MCF 10A (cell line): ENCODE measurements around the gene VEGFA. TPM values are rescaled to one million over a fixed set of nuclear protein-coding genes. Genes with fewer than 3 reads are reported as not detected.

Experiments
- BruUV-seq: library from RNA; stranded (reverse); fragments of 400-500 nt; replicated peaks from 2 replicates; lab custom pipeline; 2021; lab: Mats Ljungman, UMichigan
- CTCF ChIA-PET: fragments of 300-600 bp; sonication (Branson Sonifier 250); formaldehyde crosslinking; extraction: SDS; loops from one replicate; lab custom pipeline; 2021; ENCODE audit warnings: antibody characterized with exemption, inconsistent platforms; lab: Yijun Ruan, JAX
- POLR2A ChIA-PET: fragments of 300-600, 350-650 bp; sonication (Branson Sonifier 250); formaldehyde crosslinking; extraction: SDS; loops from one replicate; lab custom pipeline; 2020; ENCODE audit warnings: antibody characterized with exemption, inconsistent platforms; lab: Yijun Ruan, JAX
- DNase-seq: peaks from one replicate; pipeline ENCODE4 v3.0.0-alpha.2; 2018; ENCODE audit not compliant: unreplicated experiment
- H3K27ac Mint-ChIP-seq: one replicate; pipeline ENCODE4 v1.8.0; 2022; ENCODE audit warnings: mild to moderate bottlenecking, low read depth, mixed read lengths; ENCODE audit not compliant: unreplicated experiment
- H3K27me3 Mint-ChIP-seq: one replicate; pipeline ENCODE4 v1.8.0; 2022; ENCODE audit warnings: mixed read lengths; ENCODE audit not compliant: insufficient read depth, unreplicated experiment
- H3K36me3 Mint-ChIP-seq: one replicate; pipeline ENCODE4 v1.8.0; 2022; ENCODE audit warnings: mild to moderate bottlenecking, moderate library complexity, mixed read lengths; ENCODE audit not compliant: insufficient read depth, unreplicated experiment
- H3K4me1 Mint-ChIP-seq: one replicate; pipeline ENCODE4 v1.8.0; 2022; ENCODE audit warnings: mixed read lengths; ENCODE audit not compliant: insufficient read depth, unreplicated experiment
- H3K4me3 Mint-ChIP-seq: one replicate; pipeline ENCODE4 v1.8.0; 2022; ENCODE audit warnings: mild to moderate bottlenecking, moderate library complexity, mixed read lengths; ENCODE audit not compliant: unreplicated experiment
- H3K9me3 Mint-ChIP-seq: one replicate; pipeline ENCODE4 v1.8.0; 2022; ENCODE audit warnings: mixed read lengths; ENCODE audit not compliant: unreplicated experiment
- intact Hi-C: fragments of 100-400 bp; cut with micrococcal nuclease; formaldehyde crosslinking; loops from 2 replicates; pipeline ENCODE4 v1.14.1; 2022
- total RNA-seq: library from RNA; stranded (reverse); gene quantifications from 2 replicates; pipeline ENCODE4 v1.2.3, GENCODE V29; 2022
- TF ChIP-seq, protein P1 (sequence below): fragments of 200-600 bp; IDR thresholded peaks from one replicate; pipeline ENCODE4 v1.8.0; 2022; ENCODE audit warnings: antibody characterized with exemption, mild to moderate bottlenecking; ENCODE audit not compliant: unreplicated experiment

Gene VEGFA
- total RNA-seq, 1 experiment from 2014 or later = 265 TPM

DNA sequence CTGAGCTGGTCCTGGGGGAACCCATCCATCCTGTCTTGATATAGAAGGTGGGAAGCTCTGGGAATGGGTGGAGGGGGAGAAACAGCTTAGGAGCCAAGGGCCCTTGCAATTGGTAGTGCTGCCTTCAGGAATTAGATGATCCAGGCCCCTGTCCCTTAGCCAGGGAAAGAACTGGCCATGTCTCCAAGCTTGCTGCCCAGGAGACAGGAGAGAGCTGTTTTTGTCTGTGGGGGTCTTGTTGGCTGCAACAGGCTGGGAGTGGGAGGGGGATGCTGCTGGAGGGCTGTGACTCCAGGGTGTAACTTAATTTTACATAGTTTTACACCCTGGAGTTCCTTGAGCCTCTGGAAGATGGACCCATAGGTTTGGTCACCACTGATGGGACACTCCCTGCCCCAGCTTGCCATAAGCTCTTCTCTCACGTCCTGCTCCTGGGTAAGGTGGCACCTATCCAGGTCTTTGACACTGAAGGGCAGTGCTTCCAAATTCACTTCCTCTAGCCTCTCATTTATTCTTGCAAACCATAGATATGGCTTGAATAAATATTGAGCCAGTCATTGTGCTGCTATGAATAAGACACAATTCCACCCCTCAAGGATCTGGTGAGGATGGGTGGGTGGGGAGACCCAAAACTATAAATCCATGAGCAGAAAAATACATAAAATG is 16.8 kb downstream of the VEGFA start:
- DNase-seq = no peak
- CTCF ChIA-PET = interaction anchor here (0.6 to 8.1 kb wide), 4 partner anchors 12 to 292 kb away, joined by 3 to 65 read pairs (median 4); partner anchors contain the start of gene VEGFA
- BruUV-seq = no TSS peak
- Mint-ChIP-seq H3K36me3 (peaks cover 36% of the 10 kb centered on the region), H3K4me1 (peaks cover 3% of the 10 kb centered on the region), H3K27ac (no peak overlapping the region), H3K4me3 (no peak overlapping the region), H3K27me3 (no peaks in the 10 kb centered on the region), H3K9me3 (no peaks in the 10 kb centered on the region)
- POLR2A ChIA-PET = interaction anchor here (0.6 to 1.1 kb wide), 3 partner anchors 10 to 509 kb away, joined by 3 to 5 read pairs (median 4); no protein-coding TSS in a partner anchor
- TF ChIP-seq, protein P1, sequence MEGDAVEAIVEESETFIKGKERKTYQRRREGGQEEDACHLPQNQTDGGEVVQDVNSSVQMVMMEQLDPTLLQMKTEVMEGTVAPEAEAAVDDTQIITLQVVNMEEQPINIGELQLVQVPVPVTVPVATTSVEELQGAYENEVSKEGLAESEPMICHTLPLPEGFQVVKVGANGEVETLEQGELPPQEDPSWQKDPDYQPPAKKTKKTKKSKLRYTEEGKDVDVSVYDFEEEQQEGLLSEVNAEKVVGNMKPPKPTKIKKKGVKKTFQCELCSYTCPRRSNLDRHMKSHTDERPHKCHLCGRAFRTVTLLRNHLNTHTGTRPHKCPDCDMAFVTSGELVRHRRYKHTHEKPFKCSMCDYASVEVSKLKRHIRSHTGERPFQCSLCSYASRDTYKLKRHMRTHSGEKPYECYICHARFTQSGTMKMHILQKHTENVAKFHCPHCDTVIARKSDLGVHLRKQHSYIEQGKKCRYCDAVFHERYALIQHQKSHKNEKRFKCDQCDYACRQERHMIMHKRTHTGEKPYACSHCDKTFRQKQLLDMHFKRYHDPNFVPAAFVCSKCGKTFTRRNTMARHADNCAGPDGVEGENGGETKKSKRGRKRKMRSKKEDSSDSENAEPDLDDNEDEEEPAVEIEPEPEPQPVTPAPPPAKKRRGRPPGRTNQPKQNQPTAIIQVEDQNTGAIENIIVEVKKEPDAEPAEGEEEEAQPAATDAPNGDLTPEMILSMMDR = no peak
- intact Hi-C loops = no loop called here

DNA sequence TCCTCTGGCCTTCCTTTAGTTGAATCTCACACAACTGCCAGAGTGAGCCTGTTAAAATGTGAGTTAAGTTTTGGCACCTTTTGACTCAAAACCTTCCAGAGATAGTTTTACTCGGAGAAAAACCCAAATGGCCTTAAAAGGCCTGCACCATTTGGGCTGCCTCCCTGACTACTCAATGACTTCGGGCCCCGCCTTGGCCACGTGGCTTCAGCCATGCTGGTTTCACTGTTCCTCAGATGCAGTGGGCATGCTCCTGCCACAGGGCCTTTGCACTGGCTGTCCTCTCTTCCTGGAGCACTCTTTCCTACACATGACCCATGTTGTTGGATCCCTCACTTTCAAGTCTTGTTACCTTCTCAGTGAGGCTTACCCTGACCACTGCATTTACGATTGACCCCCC is 18.3 kb downstream of the VEGFA start:
- Mint-ChIP-seq H3K27ac (no peak overlapping the region), H3K9me3 (no peaks in the 10 kb centered on the region), H3K27me3 (no peaks in the 10 kb centered on the region), H3K4me3 (no peak overlapping the region), H3K4me1 (no peaks in the 10 kb centered on the region), H3K36me3 (peaks cover 33% of the 10 kb centered on the region)
- POLR2A ChIA-PET = no interaction called here
- no peak for DNase-seq
- CTCF ChIA-PET = interaction anchor here (1.0 to 8.1 kb wide), 2 partner anchors 9 to 13 kb away, joined by 4 to 65 read pairs; no protein-coding TSS in a partner anchor
- TSS peak; percentile 1 for BruUV-seq
- TF ChIP-seq, protein P1 = no peak
- intact Hi-C loops = no loop called here

- no peaks in the 10 kb centered on the region for H3K27me3 Mint-ChIP-seq
- no peaks in the 10 kb centered on the region for H3K4me1 Mint-ChIP-seq
- no peak overlapping the region for H3K4me3 Mint-ChIP-seq
- no peaks in the 10 kb centered on the region for H3K9me3 Mint-ChIP-seq
- peaks cover 26% of the 10 kb centered on the region for H3K36me3 Mint-ChIP-seq
- no peak for DNase-seq
- POLR2A ChIA-PET = no interaction called here
- TF ChIP-seq, protein P1 = no peak
- H3K27ac Mint-ChIP-seq = no peak overlapping the region
- BruUV-seq = no TSS peak
- intact Hi-C loops = no loop called here
- CTCF ChIA-PET = interaction anchor here (0.6 to 8.1 kb wide), 2 partner anchors 15 to 285 kb away, joined by 4 to 65 read pairs; no protein-coding TSS in a partner anchor
These were observed 19.4 kb downstream of the VEGFA start for GRCh38 chr6:43789447-43789846.

DNA sequence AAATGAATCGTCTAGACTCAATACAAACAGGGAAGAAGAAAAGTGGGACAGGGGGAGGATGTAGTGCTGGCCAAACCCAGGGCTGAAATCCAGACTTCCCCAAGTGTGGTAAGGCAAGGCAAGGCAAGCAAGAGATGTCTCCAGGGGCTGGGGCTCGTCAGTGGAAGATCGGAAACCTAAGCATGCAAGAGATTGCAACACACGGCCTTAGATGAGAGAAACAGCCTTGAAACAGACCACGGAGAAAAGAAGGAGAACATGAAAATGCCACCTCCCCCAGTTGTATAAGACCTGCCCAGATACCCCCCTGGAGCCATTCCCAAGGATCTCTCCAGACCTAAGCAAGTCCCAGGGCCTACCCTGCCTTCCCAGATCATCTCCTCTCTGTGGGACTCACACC is 20.0 kb downstream of the VEGFA start:
- Mint-ChIP-seq H3K27me3 (no peaks in the 10 kb centered on the region), H3K9me3 (no peaks in the 10 kb centered on the region), H3K4me3 (no peak overlapping the region), H3K36me3 (peaks cover 20% of the 10 kb centered on the region), H3K4me1 (no peaks in the 10 kb centered on the region), H3K27ac (no peak overlapping the region)
- ChIA-PET CTCF (interaction anchor here (0.6 to 8.1 kb wide), 2 partner anchors 15 to 285 kb away, joined by 4 to 65 read pairs; no protein-coding TSS in a partner anchor), POLR2A (no interaction called here)
- no peak for DNase-seq
- BruUV-seq = no TSS peak
- TF ChIP-seq, protein P1 = no peak
- intact Hi-C loops = no loop called here
